CD4-positive, alpha-beta T cell (primary cell): Measurements from ENCODE around the gene SH3RF3. TPM values are rescaled to one million over a fixed set of nuclear protein-coding genes. Genes with fewer than 3 reads are reported as not detected.

Source experiments
- ATAC-seq: fragments of 200-7000 bp; cut with Tn5 transposase; one replicate; pipeline ENCODE4 v1.10.0; 2022; ENCODE audit warnings: mild to moderate bottlenecking; ENCODE audit not compliant: poor library complexity
- CTCF ChIA-PET: fragments of 350-600 bp; sonication (Branson Sonifier 250); formaldehyde crosslinking; loops from one replicate; lab custom pipeline; 2021; ENCODE audit warnings: antibody characterized with exemption, inconsistent platforms; lab: Charles Lee
- POLR2A ChIA-PET: fragments of 350-600 bp; sonication (Branson Sonifier 250); formaldehyde crosslinking; loops from one replicate; lab custom pipeline; 2021; ENCODE audit warnings: antibody characterized with exemption, inconsistent platforms; lab: Charles Lee
- DNase-seq, 14 experiments: peaks; one replicate each; pipeline ENCODE4 v3.0.0-alpha.2; 2013 to 2020; ENCODE audit warnings: mixed read lengths in 2 of 14
- H3K27ac ChIP-seq, 2 donors: one replicate each; pipeline versions ENCODE4 v1.5.1 to v1.7.0; 2013; ENCODE audit warnings: low read length in 2 of 2, low read depth in 1 of 2, mild to moderate bottlenecking in 1 of 2
- H3K27me3 ChIP-seq, 2 experiments: 1 replicate in 1 of 2; 2 replicates in 1 of 2; pipeline versions ENCODE4 v1.6.1 to v1.7.0; 2013; ENCODE audit warnings: low read length in 2 of 2, control low read depth in 1 of 2, mild to moderate bottlenecking in 1 of 2, moderate library complexity in 1 of 2; ENCODE audit not compliant: insufficient read depth in 2 of 2, control insufficient read depth in 1 of 2
- H3K36me3 ChIP-seq: one replicate; pipeline ENCODE4 v1.6.1; 2013; ENCODE audit warnings: low read length, control low read depth; ENCODE audit not compliant: insufficient read depth
- H3K4me1 ChIP-seq: one replicate; pipeline ENCODE4 v1.6.1; 2013; ENCODE audit warnings: low read length, control low read depth; ENCODE audit not compliant: insufficient read depth
- H3K4me3 ChIP-seq: one replicate; pipeline ENCODE4 v1.5.1; 2013; ENCODE audit warnings: mild to moderate bottlenecking, low read length, moderate library complexity
- H3K9me3 ChIP-seq, 2 experiments: 1 replicate in 1 of 2; 2 replicates in 1 of 2; pipeline versions ENCODE4 v1.6.1 to v1.7.0; 2013; ENCODE audit warnings: low read length in 2 of 2, mild to moderate bottlenecking in 2 of 2, control low read depth in 1 of 2, moderate library complexity in 1 of 2; ENCODE audit not compliant: control insufficient read depth in 1 of 2, insufficient read depth in 1 of 2
- H3K27ac Mint-ChIP-seq: one replicate; pipeline ENCODE4 v1.8.0; 2020; ENCODE audit warnings: mixed read lengths
- H3K27me3 Mint-ChIP-seq: one replicate; pipeline ENCODE4 v1.8.0; 2021; ENCODE audit warnings: mixed read lengths
- H3K36me3 Mint-ChIP-seq: one replicate; pipeline ENCODE4 v1.8.0; 2021; ENCODE audit warnings: low read depth, mixed read lengths
- H3K4me1 Mint-ChIP-seq: one replicate; pipeline ENCODE4 v1.8.0; 2021; ENCODE audit warnings: low read depth, mixed read lengths
- H3K4me3 Mint-ChIP-seq: one replicate; pipeline ENCODE4 v1.8.0; 2020; ENCODE audit warnings: mild to moderate bottlenecking, mixed read lengths
- H3K9me3 Mint-ChIP-seq: one replicate; pipeline ENCODE4 v1.8.0; 2020; ENCODE audit warnings: mixed read lengths
- CTCF ChIP-seq: fragments of 200-600 bp; IDR thresholded peaks from one replicate; pipeline ENCODE4 v1.8.0; 2022; ENCODE audit warnings: antibody characterized with exemption, mild to moderate bottlenecking
- intact Hi-C, 2 experiments: fragments of 100-400 bp; cut with DNase I in 1 of 2; cut with micrococcal nuclease in 1 of 2; formaldehyde crosslinking; loops; one replicate each; pipeline versions ENCODE4 v1.15.1 to v1.9.0; 2023 to 2025; cut with DNase I, micrococcal nuclease
- total RNA-seq, 174 experiments: library from RNA in 2 of 174; stranded (reverse) in 2 of 174; gene quantifications; one replicate each; pipeline ENCODE4 v1.2.3 and lab custom pipeline; 2021 to 2026

SH3RF3 gene
- total RNA-seq, 2 experiments from 2014 or later = 5.2 to 5.9 TPM

- no peak for TF ChIP-seq CTCF
- DNase-seq (no peak), ATAC-seq (no peak)
- ChIA-PET CTCF (no interaction called here), POLR2A (no interaction called here)
- no peaks in the 10 kb centered on the region for H3K36me3 ChIP-seq
- Mint-ChIP-seq H3K27me3 (no peaks in the 10 kb centered on the region), H3K36me3 (no peaks in the 10 kb centered on the region), H3K4me1 (peaks cover 18% of the 10 kb centered on the region), H3K4me3 (no peak overlapping the region), H3K27ac (no peak overlapping the region), H3K9me3 (no peaks in the 10 kb centered on the region)
- no peak overlapping the region for H3K4me3 ChIP-seq
- intact Hi-C loops = no loop called here
- H3K9me3 ChIP-seq = no peaks in the 10 kb centered on the region
- no peaks in the 10 kb centered on the region for H3K27me3 ChIP-seq
- no peak overlapping the region for H3K27ac ChIP-seq
- H3K4me1 ChIP-seq = no peaks in the 10 kb centered on the region
These were observed 140.9 kb downstream of the SH3RF3 start for GRCh38 chr2:109269706-109270504.

- Mint-ChIP-seq H3K27me3 (no peaks in the 10 kb centered on the region), H3K4me1 (peaks cover 21% of the 10 kb centered on the region), H3K9me3 (no peaks in the 10 kb centered on the region), H3K27ac (no peak overlapping the region), H3K4me3 (no peak overlapping the region), H3K36me3 (no peaks in the 10 kb centered on the region)
- Histone ChIP-seq H3K4me3 (no peak overlapping the region), H3K27ac (no peak overlapping the region), H3K4me1 (no peaks in the 10 kb centered on the region), H3K27me3 (no peaks in the 10 kb centered on the region), H3K9me3 (no peaks in the 10 kb centered on the region), H3K36me3 (no peaks in the 10 kb centered on the region)
- ATAC-seq (no peak), DNase-seq (no peak)
- POLR2A ChIA-PET = no interaction called here
- intact Hi-C loops = no loop called here
- no peak for TF ChIP-seq CTCF
- CTCF ChIA-PET = no interaction called here
These were observed 141.7 kb downstream of the SH3RF3 start for GRCh38 chr2:109270505-109271312.

GRCh38 chr2:109271920-109272319 is 142.9 kb downstream of the SH3RF3 start:
- Histone ChIP-seq H3K27ac (no peak overlapping the region), H3K36me3 (no peaks in the 10 kb centered on the region), H3K4me1 (no peaks in the 10 kb centered on the region), H3K9me3 (no peaks in the 10 kb centered on the region), H3K4me3 (no peak overlapping the region), H3K27me3 (no peaks in the 10 kb centered on the region)
- POLR2A ChIA-PET = no interaction called here
- CTCF ChIA-PET = no interaction called here
- no peaks in the 10 kb centered on the region for H3K27me3 Mint-ChIP-seq
- H3K4me1 Mint-ChIP-seq = peaks cover 30% of the 10 kb centered on the region
- DNase-seq (no peak), ATAC-seq (no peak)
- intact Hi-C loops = no loop called here
- no peak overlapping the region for H3K27ac Mint-ChIP-seq
- no peak for TF ChIP-seq CTCF
- H3K4me3 Mint-ChIP-seq = no peak overlapping the region
- H3K9me3 Mint-ChIP-seq = no peaks in the 10 kb centered on the region
- no peaks in the 10 kb centered on the region for H3K36me3 Mint-ChIP-seq
